Measurements from ENCODE around the gene RILPL1. TPM values are rescaled to one million over a fixed set of nuclear protein-coding genes. Genes with fewer than 3 reads are reported as not detected.

Gene RILPL1
- total and polyA plus RNA-seq, 2 of the 4 experiments (the other 2 are of a cell fraction) = 11.1 to 19.8 TPM

DNA sequence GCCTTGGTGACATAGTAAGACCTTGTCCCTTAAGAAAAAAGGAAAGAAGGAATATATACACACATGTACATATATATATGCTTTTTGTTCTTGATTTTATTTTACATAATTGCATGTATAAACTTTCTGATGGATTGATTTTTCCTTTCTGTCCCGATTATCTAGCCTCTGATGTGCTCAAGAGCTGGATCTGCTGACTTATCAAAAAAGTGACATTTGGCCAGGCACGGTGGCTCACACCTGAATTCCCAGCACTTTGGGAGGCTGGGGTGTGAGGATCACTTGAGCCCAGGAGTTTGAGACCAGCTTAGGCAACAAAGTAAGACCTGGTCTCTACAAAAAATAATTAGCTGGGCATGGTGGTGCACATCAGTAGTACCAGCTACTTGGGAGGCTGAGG lies 63.5 kb downstream of the RILPL1 start:
- dilution Hi-C loops (cut with HindIII; ENCODE audit: low sequenced_read_pairs, unreplicated experiment) = no loop called here
- ChIA-PET POLR2A (ENCODE audit: unreplicated experiment) (no interaction called here), CTCF (no interaction called here)
- no peaks in the 10 kb centered on the region for H3K27me3 ChIP-seq (ENCODE audit: control insufficient read depth, insufficient read depth, low read length)
- no peak overlapping the region for H2BK120ac ChIP-seq (ENCODE audit: low read depth, low read length)
- peaks cover 23% of the 10 kb centered on the region for H3K36me3 ChIP-seq (ENCODE audit: control insufficient read depth, insufficient read depth, low read length)
- no peak overlapping the region for H2AFZ ChIP-seq (replicated peaks; ENCODE audit: low read length, poor library complexity)
- peaks cover 25 to 60% of the 10 kb centered on the region in 2 experiments for H3K79me1 ChIP-seq (ENCODE audit: low read depth in 1 of 2, low read length in 2 of 2)
- H2BK15ac ChIP-seq (ENCODE audit: low read depth, low read length) = no peak overlapping the region
- no peak overlapping the region for H3K23ac ChIP-seq (ENCODE audit: low read depth, low read length)
- in situ Hi-C loops (cut with MboI; ENCODE audit: low sequenced_read_pairs) = no loop called here
- H3K56ac ChIP-seq (ENCODE audit: extremely low read depth, insufficient read depth, low read length) = no peak overlapping the region
- peaks cover 4% of the 10 kb centered on the region; the same call in 1 of the 2 replicates for H3K9me1 ChIP-seq (ENCODE audit: insufficient read depth, low read length)
- H3K4me1 ChIP-seq (ENCODE audit: control insufficient read depth, insufficient read depth, low read length) = peaks cover 3% of the 10 kb centered on the region
- no peak overlapping the region for H3K14ac ChIP-seq (replicated peaks; ENCODE audit: low read depth, low read length)
- WGBS, 2 experiments (ENCODE audit: extremely low coverage in 2 of 2, insufficient read length in 1 of 2) = 86% methylated on average over 1 of the region's 2 CpGs; no CpG with 5 or more reads in 1 of the 2 experiments
- H4K20me1 ChIP-seq (ENCODE audit: insufficient read depth, low read length) = peaks cover 28% of the 10 kb centered on the region
- H3K9me3 ChIP-seq (ENCODE audit: control insufficient read depth, insufficient read depth, low read length) = no peaks in the 10 kb centered on the region
- TF ChIP-seq MAFK (IDR thresholded peaks at IDR 0.05; ENCODE audit: low read depth, low read length) = peak; percentile 33; the same call in 1 of the 2 replicates
- TF ChIP-seq MAZ (IDR thresholded peaks at IDR 0.05; ENCODE audit: borderline replicate concordance, low read depth, low read length) = no peak
- no peak overlapping the region for H3K4me3 ChIP-seq (ENCODE audit: insufficient read depth, low read depth, low read length)
- no peak for DNase-seq
- no peak overlapping the region for H3K9ac ChIP-seq (ENCODE audit: low read depth, low read length)
- no peak overlapping the region for H2BK20ac ChIP-seq (ENCODE audit: low read depth, low read length)
- no peak overlapping the region for H3K18ac ChIP-seq (ENCODE audit: low read depth, low read length)
- no peak overlapping the region for H4K91ac ChIP-seq (ENCODE audit: insufficient read depth, low read depth, low read length)
- H2AK9ac ChIP-seq (replicated peaks; ENCODE audit: low read depth, low read length, poor library complexity) = no peak overlapping the region
- no peak overlapping the region for H3K27ac ChIP-seq (ENCODE audit: insufficient read depth, low read length)
- H2AK5ac ChIP-seq (ENCODE audit: low read depth, low read length) = no peak overlapping the region
- H3K4me2 ChIP-seq (ENCODE audit: low read depth, low read length) = no peak overlapping the region
- H2BK5ac ChIP-seq (ENCODE audit: low read depth, low read length, poor library complexity, severe bottlenecking) = no peak overlapping the region
- H4K5ac ChIP-seq (ENCODE audit: low read depth, low read length) = no peak overlapping the region
- no peak overlapping the region for H3K4ac ChIP-seq (ENCODE audit: low read depth, low read length)
- intact Hi-C loops (cut with micrococcal nuclease) = no loop called here
- H4K8ac ChIP-seq (ENCODE audit: low read depth in 2 of 2, low read length in 2 of 2) = no peak overlapping the region
- no peak for ATAC-seq (ENCODE audit: low read depth)
- no TSS peak for BruUV-seq (replicated peaks)
